UCSD-AML1 (cell line): ENCODE results near the gene ME3.

Source experiments
- DNase-seq: peaks from one replicate; lab custom pipeline; 2025; ENCODE audit not compliant: unreplicated experiment; lab: John Stamatoyannopoulos, UW

ME3 gene

DNA sequence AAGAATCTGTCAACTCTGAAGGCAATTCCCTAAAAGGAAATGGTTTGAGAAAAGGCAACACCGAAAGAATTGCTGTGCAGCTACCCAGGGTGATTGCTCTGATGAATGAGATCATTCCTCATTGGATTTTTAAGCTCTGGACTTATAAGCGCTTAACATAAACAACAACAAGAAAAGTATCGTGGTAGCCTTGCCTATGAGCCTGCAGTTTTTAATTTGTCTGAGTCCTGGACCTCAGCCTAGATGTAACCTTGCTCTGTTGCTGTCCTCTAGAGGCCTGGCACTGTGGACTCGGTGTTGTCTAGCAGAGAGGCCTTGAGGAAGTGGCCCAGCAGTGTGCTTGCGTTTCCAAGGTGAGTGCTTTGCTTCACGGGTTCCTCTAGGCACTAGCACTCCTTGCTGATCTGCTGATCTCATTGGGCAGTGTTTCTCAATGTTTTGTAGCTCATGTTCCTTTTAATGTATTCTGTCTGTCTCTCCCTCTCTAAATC is 277.3 kb downstream of the ME3 start:
- peak; percentile 12 for DNase-seq
